Measurements from ENCODE around the gene ANAPC7. TPM values are rescaled to one million over a fixed set of nuclear protein-coding genes. Genes with fewer than 3 reads are reported as not detected.

The ANAPC7 gene
- total and polyA plus RNA-seq, 2 of the 13 experiments (the other 11 are each of a cell fraction or from before 2014, with no cell fraction given) = 40.0 to 69.1 TPM

DNA sequence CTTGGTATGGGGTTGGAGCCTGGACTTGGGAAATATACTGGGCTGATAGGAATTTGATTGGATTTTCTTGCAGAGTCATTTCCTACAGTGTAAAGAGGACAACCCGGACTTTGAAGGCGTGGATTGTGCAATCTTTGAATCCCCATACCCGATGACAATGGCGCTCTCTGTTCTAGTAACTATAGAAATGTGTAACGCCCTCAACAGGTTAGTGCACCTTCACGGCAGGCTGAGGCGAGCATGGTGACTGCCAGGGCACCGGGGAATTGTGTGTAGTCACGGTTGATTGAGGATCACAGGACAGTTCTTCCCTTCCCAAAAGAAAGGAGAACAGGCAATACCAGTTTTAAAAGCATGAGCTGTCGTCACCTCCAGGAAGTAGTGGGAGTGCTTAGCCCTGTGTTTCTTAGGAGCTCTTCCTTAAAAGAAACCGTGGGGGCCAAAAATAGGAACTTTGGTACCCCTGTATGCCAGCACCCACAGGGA is 58.3 kb downstream of the ANAPC7 start (continued):
- TF ChIP-seq ELF4 (CRISPR knock-in tag; IDR thresholded peaks at IDR 0.05; ENCODE audit: borderline replicate concordance) (no peak), ZC3H4 (CRISPR knock-in tag; IDR thresholded peaks at IDR 0.05; ENCODE audit: borderline replicate concordance) (no peak), SOX6 (IDR thresholded peaks at IDR 0.05) (no peak), SOX6 (CRISPR knock-in tag; IDR thresholded peaks at IDR 0.05) (peak; percentile 90), NR3C1 (CRISPR knock-in tag; IDR thresholded peaks at IDR 0.05) (no peak), TBL1XR1 (IDR thresholded peaks at IDR 0.05; ENCODE audit: borderline replicate concordance, low read length, partially characterized antibody) (no peak), ZNF891 (CRISPR knock-in tag; IDR thresholded peaks at IDR 0.05) (no peak), PCBP2 (optimal IDR thresholded peaks at IDR 0.05; ENCODE audit: low read depth, low read length, poor library complexity, severe bottlenecking) (no peak), ZNF749 (CRISPR knock-in tag; IDR thresholded peaks at IDR 0.05; ENCODE audit: borderline replicate concordance) (no peak), CHD4 (IDR thresholded peaks at IDR 0.05; ENCODE audit: borderline replicate concordance, low read length) (no peak), SIN3A (IDR thresholded peaks at IDR 0.05; ENCODE audit: borderline replicate concordance, low read depth, low read length) (0 out of 2 replicates have a peak, but pooled peaks have one; percentile 56), ZNF616 (CRISPR knock-in tag; IDR thresholded peaks at IDR 0.05; ENCODE audit: low read depth) (no peak), RAD21 (CRISPR knock-in tag; IDR thresholded peaks at IDR 0.05) (no peak), NFE2L2 (IDR thresholded peaks at IDR 0.05; ENCODE audit: low read length) (peak; percentile 91), GATA4 (IDR thresholded peaks at IDR 0.05; ENCODE audit: borderline replicate concordance, low read depth) (no peak), HOXA3 (CRISPR knock-in tag; IDR thresholded peaks at IDR 0.05) (peak; percentile 81), NFYB (CRISPR knock-in tag; IDR thresholded peaks at IDR 0.05) (no peak), ZNF567 (CRISPR knock-in tag; IDR thresholded peaks at IDR 0.05; ENCODE audit: borderline replicate concordance) (0 out of 2 replicates have a peak, but pooled peaks have one; percentile 28)
- TF ChIP-seq, protein P1, sequence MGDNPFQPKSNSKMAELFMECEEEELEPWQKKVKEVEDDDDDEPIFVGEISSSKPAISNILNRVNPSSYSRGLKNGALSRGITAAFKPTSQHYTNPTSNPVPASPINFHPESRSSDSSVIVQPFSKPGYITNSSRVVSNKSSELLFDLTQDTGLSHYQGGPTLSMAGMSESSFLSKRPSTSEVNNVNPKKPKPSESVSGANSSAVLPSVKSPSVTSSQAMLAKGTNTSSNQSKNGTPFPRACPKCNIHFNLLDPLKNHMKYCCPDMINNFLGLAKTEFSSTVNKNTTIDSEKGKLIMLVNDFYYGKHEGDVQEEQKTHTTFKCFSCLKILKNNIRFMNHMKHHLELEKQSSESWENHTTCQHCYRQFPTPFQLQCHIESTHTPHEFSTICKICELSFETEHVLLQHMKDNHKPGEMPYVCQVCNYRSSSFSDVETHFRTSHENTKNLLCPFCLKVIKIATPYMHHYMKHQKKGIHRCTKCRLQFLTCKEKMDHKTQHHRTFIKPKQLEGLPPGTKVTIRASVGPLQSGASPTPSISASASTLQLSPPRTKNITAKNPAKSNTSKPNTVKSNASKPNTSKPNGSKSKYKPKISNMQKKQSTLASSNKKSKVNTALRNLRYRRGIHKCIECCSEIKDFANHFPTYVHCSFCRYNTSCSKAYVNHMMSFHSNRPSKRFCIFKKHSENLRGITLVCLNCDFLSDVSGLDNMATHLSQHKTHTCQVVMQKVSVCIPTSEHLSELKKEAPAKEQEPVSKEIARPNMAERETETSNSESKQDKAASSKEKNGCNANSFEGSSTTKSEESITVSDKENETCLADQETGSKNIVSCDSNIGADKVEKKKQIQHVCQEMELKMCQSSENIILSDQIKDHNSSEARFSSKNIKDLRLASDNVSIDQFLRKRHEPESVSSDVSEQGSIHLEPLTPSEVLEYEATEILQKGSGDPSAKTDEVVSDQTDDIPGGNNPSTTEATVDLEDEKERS (CRISPR knock-in tag; IDR thresholded peaks at IDR 0.05) = no peak
- TF ChIP-seq, protein P2, sequence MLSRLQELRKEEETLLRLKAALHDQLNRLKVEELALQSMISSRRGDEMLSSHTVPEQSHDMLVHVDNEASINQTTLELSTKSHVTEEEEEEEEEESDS (CRISPR knock-in tag; IDR thresholded peaks at IDR 0.05; ENCODE audit: borderline replicate concordance) = no peak
- TF ChIP-seq, protein P3, sequence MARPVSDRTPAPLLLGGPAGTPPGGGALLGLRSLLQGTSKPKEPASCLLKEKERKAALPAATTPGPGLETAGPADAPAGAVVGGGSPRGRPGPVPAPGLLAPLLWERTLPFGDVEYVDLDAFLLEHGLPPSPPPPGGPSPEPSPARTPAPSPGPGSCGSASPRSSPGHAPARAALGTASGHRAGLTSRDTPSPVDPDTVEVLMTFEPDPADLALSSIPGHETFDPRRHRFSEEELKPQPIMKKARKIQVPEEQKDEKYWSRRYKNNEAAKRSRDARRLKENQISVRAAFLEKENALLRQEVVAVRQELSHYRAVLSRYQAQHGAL (CRISPR knock-in tag; IDR thresholded peaks at IDR 0.05; ENCODE audit: not compliant biosample characterization) = no peak
- TF ChIP-seq, protein P4, sequence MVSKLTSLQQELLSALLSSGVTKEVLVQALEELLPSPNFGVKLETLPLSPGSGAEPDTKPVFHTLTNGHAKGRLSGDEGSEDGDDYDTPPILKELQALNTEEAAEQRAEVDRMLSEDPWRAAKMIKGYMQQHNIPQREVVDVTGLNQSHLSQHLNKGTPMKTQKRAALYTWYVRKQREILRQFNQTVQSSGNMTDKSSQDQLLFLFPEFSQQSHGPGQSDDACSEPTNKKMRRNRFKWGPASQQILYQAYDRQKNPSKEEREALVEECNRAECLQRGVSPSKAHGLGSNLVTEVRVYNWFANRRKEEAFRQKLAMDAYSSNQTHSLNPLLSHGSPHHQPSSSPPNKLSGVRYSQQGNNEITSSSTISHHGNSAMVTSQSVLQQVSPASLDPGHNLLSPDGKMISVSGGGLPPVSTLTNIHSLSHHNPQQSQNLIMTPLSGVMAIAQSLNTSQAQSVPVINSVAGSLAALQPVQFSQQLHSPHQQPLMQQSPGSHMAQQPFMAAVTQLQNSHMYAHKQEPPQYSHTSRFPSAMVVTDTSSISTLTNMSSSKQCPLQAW (CRISPR knock-in tag; IDR thresholded peaks at IDR 0.05) = peak; percentile 42; the same call in 1 of the 2 replicates
- TF ChIP-seq, protein P5, sequence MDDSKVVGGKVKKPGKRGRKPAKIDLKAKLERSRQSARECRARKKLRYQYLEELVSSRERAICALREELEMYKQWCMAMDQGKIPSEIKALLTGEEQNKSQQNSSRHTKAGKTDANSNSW (CRISPR knock-in tag; IDR thresholded peaks at IDR 0.05; ENCODE audit: borderline replicate concordance) = no peak
- TF ChIP-seq, protein P6, sequence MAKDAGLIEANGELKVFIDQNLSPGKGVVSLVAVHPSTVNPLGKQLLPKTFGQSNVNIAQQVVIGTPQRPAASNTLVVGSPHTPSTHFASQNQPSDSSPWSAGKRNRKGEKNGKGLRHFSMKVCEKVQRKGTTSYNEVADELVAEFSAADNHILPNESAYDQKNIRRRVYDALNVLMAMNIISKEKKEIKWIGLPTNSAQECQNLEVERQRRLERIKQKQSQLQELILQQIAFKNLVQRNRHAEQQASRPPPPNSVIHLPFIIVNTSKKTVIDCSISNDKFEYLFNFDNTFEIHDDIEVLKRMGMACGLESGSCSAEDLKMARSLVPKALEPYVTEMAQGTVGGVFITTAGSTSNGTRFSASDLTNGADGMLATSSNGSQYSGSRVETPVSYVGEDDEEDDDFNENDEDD (CRISPR knock-in tag; IDR thresholded peaks at IDR 0.05; ENCODE audit: borderline replicate concordance) = peak; percentile 36; the same call in 1 of the 2 replicates

Data from HepG2 (cell line).